Measurements from ENCODE around the gene ORC6. TPM values are rescaled to one million over a fixed set of nuclear protein-coding genes. Genes with fewer than 3 reads are reported as not detected.

ORC6 gene
- total and polyA plus RNA-seq, 9 of the 15 experiments (the other 6 are each of a cell fraction or from before 2014, with no cell fraction given): 18.7 to 71.4 (median 47.0) TPM

DNA sequence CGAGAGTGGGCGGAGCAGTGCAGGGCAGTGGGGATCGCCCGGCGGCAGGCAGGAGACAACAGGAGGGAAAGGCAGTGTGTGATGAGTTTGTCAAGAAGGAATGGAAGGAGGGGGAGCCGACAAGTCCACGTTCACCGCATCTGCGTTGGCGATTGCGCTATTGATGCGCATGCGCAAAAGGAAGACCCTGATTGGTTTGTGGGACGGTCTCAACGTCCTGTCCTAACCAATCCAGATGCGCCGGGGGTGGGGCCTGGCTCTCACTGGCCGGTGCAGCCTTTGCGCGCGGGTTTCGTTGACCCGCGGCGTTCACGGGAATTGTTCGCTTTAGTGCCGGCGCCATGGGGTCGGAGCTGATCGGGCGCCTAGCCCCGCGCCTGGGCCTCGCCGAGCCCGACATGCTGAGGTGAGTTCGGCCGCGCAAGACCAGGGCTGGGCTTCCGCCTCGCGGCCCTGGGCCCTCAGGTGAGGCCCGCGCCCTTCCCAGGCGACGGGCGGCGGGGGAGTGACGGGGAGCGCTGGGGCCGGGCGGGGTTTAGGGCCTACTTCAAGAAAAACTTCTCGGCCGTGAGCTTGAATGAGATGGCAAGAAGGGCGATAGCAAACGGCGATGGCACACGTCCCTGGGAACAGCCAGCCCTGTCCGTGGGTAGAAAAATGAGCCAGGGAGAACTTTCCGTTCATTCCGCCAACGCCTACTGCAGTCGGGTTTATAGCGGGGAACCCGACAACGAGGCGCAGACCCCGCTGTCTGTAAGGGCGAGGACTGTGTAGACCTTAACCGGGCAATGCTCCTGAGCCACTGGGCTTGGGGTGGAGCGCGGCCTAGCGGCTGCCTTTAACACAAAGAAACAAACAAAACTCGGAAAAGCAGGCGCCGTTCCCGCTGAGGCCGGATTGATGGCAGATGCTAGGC, at the start of gene ORC6 (continued):
- TF ChIP-seq, protein P1, sequence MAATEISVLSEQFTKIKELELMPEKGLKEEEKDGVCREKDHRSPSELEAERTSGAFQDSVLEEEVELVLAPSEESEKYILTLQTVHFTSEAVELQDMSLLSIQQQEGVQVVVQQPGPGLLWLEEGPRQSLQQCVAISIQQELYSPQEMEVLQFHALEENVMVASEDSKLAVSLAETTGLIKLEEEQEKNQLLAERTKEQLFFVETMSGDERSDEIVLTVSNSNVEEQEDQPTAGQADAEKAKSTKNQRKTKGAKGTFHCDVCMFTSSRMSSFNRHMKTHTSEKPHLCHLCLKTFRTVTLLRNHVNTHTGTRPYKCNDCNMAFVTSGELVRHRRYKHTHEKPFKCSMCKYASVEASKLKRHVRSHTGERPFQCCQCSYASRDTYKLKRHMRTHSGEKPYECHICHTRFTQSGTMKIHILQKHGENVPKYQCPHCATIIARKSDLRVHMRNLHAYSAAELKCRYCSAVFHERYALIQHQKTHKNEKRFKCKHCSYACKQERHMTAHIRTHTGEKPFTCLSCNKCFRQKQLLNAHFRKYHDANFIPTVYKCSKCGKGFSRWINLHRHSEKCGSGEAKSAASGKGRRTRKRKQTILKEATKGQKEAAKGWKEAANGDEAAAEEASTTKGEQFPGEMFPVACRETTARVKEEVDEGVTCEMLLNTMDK (IDR thresholded peaks at IDR 0.05; ENCODE audit: borderline replicate concordance, insufficient read depth, low read depth, low read length, poor library complexity, severe bottlenecking): peak; percentile 13
- TF ChIP-seq DACH1 (IDR thresholded peaks at IDR 0.05; ENCODE audit: partially characterized antibody) (no peak), CHD7 (IDR thresholded peaks at IDR 0.05; ENCODE audit: low read depth, low read length) (no peak), SAFB2 (IDR thresholded peaks at IDR 0.05; ENCODE audit: borderline replicate concordance, low read depth, low read length, severe bottlenecking) (no peak), MTA3 (IDR thresholded peaks at IDR 0.05; ENCODE audit: borderline replicate concordance) (no peak; the same call in 1 of the 2 replicates), ZNF445 (CRISPR knock-in tag; IDR thresholded peaks at IDR 0.05; ENCODE audit: low read depth) (no peak), PTBP1 (IDR thresholded peaks at IDR 0.05; ENCODE audit: low read depth, low read length) (no peak)
- TF ChIP-seq, protein P2, sequence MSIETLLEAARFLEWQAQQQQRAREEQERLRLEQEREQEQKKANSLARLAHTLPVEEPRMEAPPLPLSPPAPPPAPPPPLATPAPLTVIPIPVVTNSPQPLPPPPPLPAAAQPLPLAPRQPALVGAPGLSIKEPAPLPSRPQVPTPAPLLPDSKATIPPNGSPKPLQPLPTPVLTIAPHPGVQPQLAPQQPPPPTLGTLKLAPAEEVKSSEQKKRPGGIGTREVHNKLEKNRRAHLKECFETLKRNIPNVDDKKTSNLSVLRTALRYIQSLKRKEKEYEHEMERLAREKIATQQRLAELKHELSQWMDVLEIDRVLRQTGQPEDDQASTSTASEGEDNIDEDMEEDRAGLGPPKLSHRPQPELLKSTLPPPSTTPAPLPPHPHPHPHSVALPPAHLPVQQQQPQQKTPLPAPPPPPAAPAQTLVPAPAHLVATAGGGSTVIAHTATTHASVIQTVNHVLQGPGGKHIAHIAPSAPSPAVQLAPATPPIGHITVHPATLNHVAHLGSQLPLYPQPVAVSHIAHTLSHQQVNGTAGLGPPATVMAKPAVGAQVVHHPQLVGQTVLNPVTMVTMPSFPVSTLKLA (conservative IDR thresholded peaks at IDR 0.05): peak in 1 of 2 experiments; percentile 8; a peak in 2 of 4 replicates
